Natural killer cell (primary cell): ENCODE measurements around the gene MYO3A. TPM values are rescaled to one million over a fixed set of nuclear protein-coding genes. Genes with fewer than 3 reads are reported as not detected.

Experiments used
- ATAC-seq, 3 donors: fragments of 150-1000 bp in 2 of 3; fragments of 200-7000 bp in 1 of 3; cut with Tn5 transposase; 1 replicate in 1 of 3; 2 replicates in 2 of 3; pipeline ENCODE4 v1.10.0; 2021; ENCODE audit warnings: mild to moderate bottlenecking in 2 of 3, moderate library complexity in 2 of 3
- DNase-seq, 2 donors: peaks; one replicate each; pipeline versions ENCODE4 v3.0.0 to v3.0.0-alpha.2; 2013 to 2021; ENCODE audit warnings: mixed read lengths in 1 of 2
- H3K27ac ChIP-seq: one replicate; pipeline ENCODE4 v1.5.1; 2013; ENCODE audit warnings: mild to moderate bottlenecking, low read length
- H3K27me3 ChIP-seq: one replicate; pipeline ENCODE4 v1.6.1; 2013; ENCODE audit warnings: low read length; ENCODE audit not compliant: control insufficient read depth, insufficient read depth
- H3K36me3 ChIP-seq: one replicate; pipeline ENCODE4 v1.6.1; 2013; ENCODE audit warnings: low read length; ENCODE audit not compliant: control insufficient read depth, insufficient read depth
- H3K4me1 ChIP-seq: one replicate; pipeline ENCODE4 v1.6.1; 2013; ENCODE audit warnings: low read length; ENCODE audit not compliant: control insufficient read depth, insufficient read depth
- H3K4me3 ChIP-seq: one replicate; pipeline ENCODE4 v1.5.1; 2013; ENCODE audit warnings: low read length
- H3K9me3 ChIP-seq: one replicate; pipeline ENCODE4 v1.6.1; 2013; ENCODE audit warnings: low read length; ENCODE audit not compliant: control insufficient read depth, insufficient read depth
- H3K27ac Mint-ChIP-seq, 2 donors: one replicate each; pipeline ENCODE4 v1.8.0; 2022; ENCODE audit warnings: mild to moderate bottlenecking in 2 of 2, mixed read lengths in 2 of 2, moderate library complexity in 1 of 2
- H3K27me3 Mint-ChIP-seq, 2 donors: one replicate each; pipeline ENCODE4 v1.8.0; 2022; ENCODE audit warnings: low read depth in 2 of 2, mixed read lengths in 2 of 2
- H3K36me3 Mint-ChIP-seq: one replicate; pipeline ENCODE4 v1.8.0; 2022; ENCODE audit warnings: mixed read lengths
- H3K4me1 Mint-ChIP-seq, 2 donors: one replicate each; pipeline ENCODE4 v1.8.0; 2022; ENCODE audit warnings: mixed read lengths in 2 of 2
- H3K4me3 Mint-ChIP-seq: one replicate; pipeline ENCODE4 v1.8.0; 2022; ENCODE audit warnings: mild to moderate bottlenecking, moderate library complexity, mixed read lengths
- H3K9me3 Mint-ChIP-seq, 2 donors: one replicate each; pipeline ENCODE4 v1.8.0; 2022; ENCODE audit warnings: mixed read lengths in 2 of 2
- WGBS: methylation state at CpG from one replicate; pipeline ENCODE4 v1.1.7; 2013; ENCODE audit warnings: missing lambda C conversion rate; ENCODE audit not compliant: insufficient coverage; 5-methylcytosine and 5-hydroxymethylcytosine counted together
- intact Hi-C: fragments of 100-400 bp; cut with micrococcal nuclease; formaldehyde crosslinking; loops from one replicate; pipeline ENCODE4 v1.14.2; 2022
- total RNA-seq, 4 donors: library from RNA; stranded (reverse); fragments of 120-200 nt in 1 of 4; gene quantifications; one replicate each; pipeline versions ENCODE4 v1.2.3 to v1.2.4, GENCODE V29; 2013 to 2022
- TF ChIP-seq, protein P1 (sequence below): fragments of 200-600 bp; IDR thresholded peaks from one replicate; pipeline ENCODE4 v1.8.0; 2022; ENCODE audit warnings: antibody characterized with exemption

The MYO3A gene
- total RNA-seq, 3 donors from 2014 or later (not counting 1 experiment from before 2014, with no cell fraction given): not detected

DNA sequence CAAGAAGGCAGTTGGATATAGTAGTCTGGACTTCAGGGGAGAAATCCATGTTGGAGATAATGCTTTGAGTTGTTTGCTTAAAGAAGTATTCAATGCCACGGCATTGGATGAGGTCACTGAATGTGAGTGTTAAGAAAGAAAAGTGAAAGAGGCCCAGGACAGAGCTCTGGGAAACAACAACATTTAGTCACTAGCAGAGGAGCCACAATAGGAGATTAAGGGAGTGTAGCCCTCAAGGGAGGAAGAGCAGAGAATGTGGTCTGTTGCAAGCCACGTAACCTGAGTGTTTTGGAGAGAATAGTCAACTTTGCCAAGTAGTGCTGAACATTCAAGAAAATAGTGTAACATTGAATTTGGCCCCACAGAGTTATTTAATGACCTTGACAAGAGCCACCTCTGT is 114.7 kb downstream of the MYO3A start:
- Mint-ChIP-seq H3K27me3 (peaks cover 0 to 3% of the 10 kb centered on the region in 2 donors), H3K4me3 (no peak overlapping the region), H3K27ac (no peak overlapping the region), H3K36me3 (no peaks in the 10 kb centered on the region), H3K9me3 (peaks cover 0 to 2% of the 10 kb centered on the region in 2 donors), H3K4me1 (no peaks in the 10 kb centered on the region)
- Histone ChIP-seq H3K4me3 (no peak overlapping the region), H3K36me3 (no peaks in the 10 kb centered on the region), H3K27me3 (no peaks in the 10 kb centered on the region), H3K27ac (no peak overlapping the region), H3K4me1 (no peaks in the 10 kb centered on the region), H3K9me3 (no peaks in the 10 kb centered on the region)
- intact Hi-C loops: no loop called here
- ATAC-seq (no peak), DNase-seq (no peak)
- TF ChIP-seq, protein P1, sequence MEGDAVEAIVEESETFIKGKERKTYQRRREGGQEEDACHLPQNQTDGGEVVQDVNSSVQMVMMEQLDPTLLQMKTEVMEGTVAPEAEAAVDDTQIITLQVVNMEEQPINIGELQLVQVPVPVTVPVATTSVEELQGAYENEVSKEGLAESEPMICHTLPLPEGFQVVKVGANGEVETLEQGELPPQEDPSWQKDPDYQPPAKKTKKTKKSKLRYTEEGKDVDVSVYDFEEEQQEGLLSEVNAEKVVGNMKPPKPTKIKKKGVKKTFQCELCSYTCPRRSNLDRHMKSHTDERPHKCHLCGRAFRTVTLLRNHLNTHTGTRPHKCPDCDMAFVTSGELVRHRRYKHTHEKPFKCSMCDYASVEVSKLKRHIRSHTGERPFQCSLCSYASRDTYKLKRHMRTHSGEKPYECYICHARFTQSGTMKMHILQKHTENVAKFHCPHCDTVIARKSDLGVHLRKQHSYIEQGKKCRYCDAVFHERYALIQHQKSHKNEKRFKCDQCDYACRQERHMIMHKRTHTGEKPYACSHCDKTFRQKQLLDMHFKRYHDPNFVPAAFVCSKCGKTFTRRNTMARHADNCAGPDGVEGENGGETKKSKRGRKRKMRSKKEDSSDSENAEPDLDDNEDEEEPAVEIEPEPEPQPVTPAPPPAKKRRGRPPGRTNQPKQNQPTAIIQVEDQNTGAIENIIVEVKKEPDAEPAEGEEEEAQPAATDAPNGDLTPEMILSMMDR: no peak
- 81% methylated on average over 2 of the region's 2 CpGs for WGBS

- no peaks in the 10 kb centered on the region for H3K27me3 ChIP-seq
- no peaks in the 10 kb centered on the region for H3K9me3 ChIP-seq
- TF ChIP-seq, protein P1: no peak
- H3K27ac Mint-ChIP-seq: no peak overlapping the region
- no peaks in the 10 kb centered on the region for H3K36me3 Mint-ChIP-seq
- 89% methylated on average over 4 of the region's 4 CpGs for WGBS
- H3K27me3 Mint-ChIP-seq: peaks cover 0 to 9% of the 10 kb centered on the region in 2 donors
- DNase-seq: no peak
- H3K4me3 ChIP-seq: no peak overlapping the region
- H3K4me3 Mint-ChIP-seq: no peak overlapping the region
- no peaks in the 10 kb centered on the region for H3K4me1 Mint-ChIP-seq
- H3K9me3 Mint-ChIP-seq: peaks cover 6 to 15% of the 10 kb centered on the region in 2 donors
- H3K4me1 ChIP-seq: no peaks in the 10 kb centered on the region
- intact Hi-C loops: no loop called here
- no peak overlapping the region for H3K27ac ChIP-seq
- H3K36me3 ChIP-seq: no peaks in the 10 kb centered on the region
- no peak for ATAC-seq
Measured at GRCh38 chr10:26052326-26052725, 118.3 kb downstream of the MYO3A start.

DNA sequence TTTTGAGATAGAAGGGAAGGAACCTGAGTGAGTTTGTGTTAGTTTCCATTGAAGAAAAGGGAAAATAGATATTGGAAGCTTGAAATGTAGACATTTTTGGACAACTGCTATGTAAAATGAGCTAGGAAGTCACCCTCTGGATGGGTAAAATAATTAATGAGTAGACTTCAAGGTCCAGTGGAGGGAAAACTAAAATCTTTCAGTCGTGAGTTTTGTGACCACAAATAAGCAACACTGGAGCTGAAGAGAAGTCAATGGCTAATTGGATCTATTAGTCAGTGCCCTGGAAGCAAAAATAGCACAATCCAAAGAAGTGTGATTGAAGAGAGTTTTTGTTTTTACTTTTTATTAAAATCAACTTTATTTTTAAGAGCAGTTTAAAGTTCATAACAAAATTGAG is 123.4 kb downstream of the MYO3A start:
- DNase-seq (no peak), ATAC-seq (no peak)
- no peak overlapping the region for H3K4me3 ChIP-seq
- intact Hi-C loops: no loop called here
- H3K9me3 Mint-ChIP-seq: peaks cover 6 to 13% of the 10 kb centered on the region in 2 donors
- no peaks in the 10 kb centered on the region for H3K4me1 ChIP-seq
- peaks cover 0 to 7% of the 10 kb centered on the region in 2 donors for H3K27me3 Mint-ChIP-seq
- WGBS: 88% methylated on average over 1 of the region's 1 CpG
- H3K27ac Mint-ChIP-seq: no peak overlapping the region
- H3K36me3 Mint-ChIP-seq: no peaks in the 10 kb centered on the region
- TF ChIP-seq, protein P1: no peak
- no peaks in the 10 kb centered on the region for H3K9me3 ChIP-seq
- H3K4me3 Mint-ChIP-seq: no peak overlapping the region
- no peaks in the 10 kb centered on the region for H3K27me3 ChIP-seq
- no peaks in the 10 kb centered on the region for H3K4me1 Mint-ChIP-seq
- H3K27ac ChIP-seq: no peak overlapping the region
- no peaks in the 10 kb centered on the region for H3K36me3 ChIP-seq

DNA sequence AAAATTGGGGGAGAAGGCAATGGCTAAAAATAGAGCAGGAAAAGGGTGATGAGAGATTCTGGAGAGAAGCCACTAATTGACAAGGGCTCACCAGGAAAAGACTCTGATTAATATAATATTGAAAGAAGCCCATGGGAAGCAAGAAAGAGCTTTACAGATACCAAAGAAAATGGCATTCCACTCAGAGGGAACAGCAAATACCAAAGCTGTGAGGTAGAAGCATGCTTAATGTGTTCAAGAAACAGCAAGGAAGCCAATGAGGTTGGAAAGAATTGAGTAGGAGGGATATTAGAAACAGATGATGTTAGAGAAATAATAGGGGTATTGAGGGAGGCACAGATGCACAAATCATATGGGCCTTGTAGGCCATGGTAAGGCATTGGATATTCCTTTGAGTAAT is 130.1 kb downstream of the MYO3A start:
- TF ChIP-seq, protein P1: no peak
- H3K4me1 Mint-ChIP-seq: no peaks in the 10 kb centered on the region
- no peaks in the 10 kb centered on the region for H3K36me3 Mint-ChIP-seq
- Histone ChIP-seq H3K9me3 (no peaks in the 10 kb centered on the region), H3K4me3 (no peak overlapping the region), H3K27me3 (no peaks in the 10 kb centered on the region), H3K36me3 (no peaks in the 10 kb centered on the region), H3K27ac (no peak overlapping the region), H3K4me1 (no peaks in the 10 kb centered on the region)
- H3K27ac Mint-ChIP-seq: no peak overlapping the region
- no peak for DNase-seq
- no peaks in the 10 kb centered on the region for H3K27me3 Mint-ChIP-seq
- no peak overlapping the region for H3K4me3 Mint-ChIP-seq
- H3K9me3 Mint-ChIP-seq: no peaks in the 10 kb centered on the region
- no peak for ATAC-seq
- intact Hi-C loops: no loop called here
